ENCODE results near the gene NID2.

The NID2 gene

DNA sequence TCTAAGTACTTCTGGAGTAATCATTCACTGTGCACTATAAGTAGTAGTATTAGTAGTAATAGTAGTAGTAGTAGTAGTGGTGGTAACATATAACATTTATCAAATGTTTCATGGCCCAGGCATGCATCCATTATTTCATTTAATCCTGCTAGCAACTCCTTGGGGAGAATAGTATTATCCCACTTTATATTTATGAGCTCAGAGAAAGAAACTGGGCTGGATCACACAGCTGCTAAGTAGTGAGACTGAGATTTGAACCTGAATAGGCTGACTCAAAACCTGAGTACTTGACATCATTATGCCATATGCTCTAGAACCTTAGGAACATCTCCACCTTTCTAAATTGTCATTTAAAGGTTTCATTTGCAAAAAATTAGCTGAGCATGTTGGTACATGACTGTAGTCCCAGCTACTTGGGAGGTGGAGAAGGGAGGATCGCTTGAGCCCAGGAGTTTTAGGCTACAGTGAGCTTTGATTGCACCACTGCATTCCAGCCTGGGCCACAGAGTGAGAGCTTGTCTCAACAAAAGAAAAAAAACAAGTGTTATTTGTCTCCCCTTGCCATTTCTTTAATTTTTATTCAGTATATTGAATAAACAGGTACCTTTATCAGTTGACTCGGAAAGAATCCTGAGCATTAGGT, 11.4 kb upstream of the NID2 start:
- no peak for DNase-seq

DNA sequence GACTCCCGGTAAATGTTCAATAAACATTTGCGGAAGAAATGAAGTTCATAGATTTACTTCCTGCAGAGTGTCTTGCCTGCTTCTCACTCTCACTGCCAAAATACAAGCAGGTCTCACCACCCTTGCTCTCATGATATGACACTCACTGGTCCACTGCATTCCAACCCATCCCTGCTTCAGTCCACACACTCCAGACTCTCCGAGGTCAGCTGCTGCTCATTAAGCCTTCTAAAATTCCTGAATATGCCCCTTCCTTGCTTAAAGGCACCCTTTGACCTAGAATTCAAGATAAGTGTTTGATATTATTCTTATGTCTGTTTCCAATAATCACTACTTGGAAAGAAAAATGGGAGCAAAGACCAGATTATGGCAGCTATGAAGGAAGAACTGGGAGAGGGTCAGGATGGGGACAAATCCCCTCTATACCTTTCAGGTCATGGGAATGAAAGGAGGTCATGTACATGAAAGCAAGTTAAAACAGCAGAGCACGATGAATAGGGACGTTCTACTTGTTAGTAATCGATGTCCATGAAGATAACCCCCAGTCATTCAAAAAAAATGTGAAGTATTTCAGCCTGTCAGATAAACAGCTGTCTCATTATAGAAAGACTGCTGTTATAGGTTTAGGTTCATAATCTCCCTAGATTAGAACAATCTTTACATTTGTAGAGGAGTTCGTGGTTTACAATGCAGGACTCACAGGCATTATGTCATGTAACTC, 10.5 kb upstream of the NID2 start:
- DNase-seq: no peak

DNA sequence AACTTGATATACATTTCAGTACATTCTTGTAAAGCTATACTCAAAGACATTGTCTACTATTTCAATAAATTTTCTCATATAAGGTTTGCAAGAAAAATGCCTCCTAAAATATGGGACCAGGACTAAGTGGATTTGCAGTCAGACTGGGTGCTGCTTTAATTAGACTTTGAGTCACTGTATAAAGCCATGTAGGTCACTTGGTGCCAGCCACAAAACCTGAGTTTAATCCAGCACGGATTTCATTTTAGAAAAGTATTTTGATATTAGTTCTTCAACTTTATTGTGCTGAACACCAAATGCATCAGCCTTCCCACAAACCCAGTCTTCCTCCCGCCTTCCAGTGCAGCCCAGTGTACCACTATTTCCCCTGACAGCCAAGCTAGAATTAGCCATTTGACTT, 9.9 kb upstream of the NID2 start:
- DNase-seq: no peak

DNA sequence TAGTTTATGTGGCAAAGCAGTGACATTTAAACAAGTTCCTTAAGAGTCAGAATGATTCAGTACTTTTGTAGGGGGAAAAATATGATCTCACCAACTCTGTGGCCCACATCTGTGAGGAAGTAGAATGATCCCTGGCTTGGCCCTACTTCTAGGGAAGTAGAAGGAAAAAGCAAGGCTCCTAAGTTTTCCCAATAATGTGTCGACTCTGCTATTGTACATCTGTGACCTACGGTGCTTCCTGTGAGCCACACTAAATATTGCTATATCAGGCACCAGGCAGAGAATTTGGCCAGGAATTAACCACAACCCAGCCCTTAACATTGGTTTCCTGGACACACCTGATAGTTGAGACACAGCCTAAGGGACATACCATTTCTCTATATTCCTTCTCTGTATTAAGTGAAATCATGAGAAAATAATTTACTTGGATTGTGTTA, 9.3 kb upstream of the NID2 start:
- DNase-seq: no peak

DNA sequence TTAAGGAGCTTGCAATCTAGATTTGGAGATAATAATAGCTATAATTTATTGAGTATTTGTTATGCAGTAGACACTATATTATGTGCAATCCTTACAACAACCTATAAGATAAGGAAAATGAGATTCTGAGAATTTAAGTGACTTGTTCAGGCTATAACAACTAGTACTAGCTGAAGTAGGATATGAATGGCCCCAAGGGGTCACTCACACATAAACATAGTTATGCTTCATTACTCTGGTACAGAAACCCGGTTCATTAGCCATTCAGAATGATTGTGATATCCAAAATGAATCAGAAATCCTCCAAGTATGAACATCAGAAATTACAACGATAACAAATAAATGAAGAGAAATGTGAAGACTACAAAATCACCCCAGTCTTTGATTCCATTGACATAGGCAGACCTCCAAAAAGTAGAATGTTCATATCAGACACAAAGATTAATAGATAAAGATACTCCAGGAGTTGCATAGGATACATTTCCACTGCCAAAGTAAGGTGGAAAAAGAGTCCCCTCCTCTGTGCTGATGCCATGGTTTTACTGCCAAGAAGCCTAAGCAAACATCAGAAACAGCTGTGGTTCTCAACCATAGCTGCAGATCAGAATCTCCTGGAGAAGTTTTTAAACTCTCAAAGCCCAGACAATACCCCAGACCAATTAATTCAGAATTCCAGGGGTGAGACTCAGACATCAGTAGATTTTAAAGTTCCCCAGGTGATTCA, 8.6 kb upstream of the NID2 start:
- no peak for DNase-seq

DNA sequence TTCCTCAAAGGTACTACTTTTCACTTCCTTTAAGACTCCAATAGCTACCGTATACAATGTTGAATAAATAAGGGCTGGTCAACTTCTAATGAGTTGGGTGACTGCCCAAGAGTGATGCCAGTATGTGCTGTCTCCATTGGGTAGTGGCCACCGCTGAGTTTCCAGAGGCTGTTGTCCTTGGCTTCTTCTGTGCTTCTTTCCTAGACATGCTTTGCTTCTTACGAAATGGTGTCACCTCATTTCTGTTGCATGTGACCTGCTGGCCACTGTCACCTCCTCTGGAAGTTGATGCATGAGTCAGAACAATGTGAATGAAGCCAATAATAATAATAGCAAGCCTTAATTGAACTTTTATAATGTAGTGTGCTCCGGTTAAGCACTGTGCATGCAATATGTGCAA, 7.5 kb upstream of the NID2 start:
- DNase-seq: no peak

DNA sequence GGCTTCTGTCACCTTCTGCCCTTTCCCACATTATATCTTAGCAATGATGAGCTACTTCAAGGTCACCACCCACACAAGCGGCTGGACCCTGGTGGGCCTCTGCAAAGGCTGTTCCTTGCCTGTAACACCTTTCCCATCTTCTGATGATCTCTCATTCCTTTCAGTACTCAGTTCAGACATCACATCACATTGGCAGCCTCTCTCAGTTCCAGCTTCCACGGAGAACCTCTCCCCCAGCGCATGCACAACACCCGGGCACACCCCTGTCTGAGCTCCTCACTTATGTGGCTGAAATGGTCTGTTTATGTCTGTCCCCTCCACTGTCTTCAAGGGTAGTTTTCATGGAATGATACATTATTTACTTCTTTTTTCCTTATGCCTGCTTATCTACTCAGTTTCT, 6.5 kb upstream of the NID2 start:
- no peak for DNase-seq

DNA sequence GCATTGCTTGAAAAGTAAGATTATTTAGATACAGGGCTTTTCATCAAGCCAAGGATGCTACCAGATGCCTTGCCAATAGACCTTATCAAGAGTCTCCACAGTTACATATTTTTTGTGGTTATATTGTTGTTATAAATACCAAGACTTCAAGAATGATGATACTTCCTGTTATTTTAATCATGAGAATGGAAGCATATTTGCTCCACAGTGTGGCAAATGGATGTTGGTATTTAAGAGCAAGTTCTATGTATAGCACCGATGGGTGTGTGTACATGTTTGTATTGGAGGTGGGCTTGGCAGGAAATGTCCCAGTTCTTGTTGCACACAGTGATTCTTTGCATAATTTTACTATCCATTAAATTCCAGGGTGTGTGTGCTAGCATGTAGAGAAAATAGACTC, 4.4 kb upstream of the NID2 start:
- no peak for DNase-seq

DNA sequence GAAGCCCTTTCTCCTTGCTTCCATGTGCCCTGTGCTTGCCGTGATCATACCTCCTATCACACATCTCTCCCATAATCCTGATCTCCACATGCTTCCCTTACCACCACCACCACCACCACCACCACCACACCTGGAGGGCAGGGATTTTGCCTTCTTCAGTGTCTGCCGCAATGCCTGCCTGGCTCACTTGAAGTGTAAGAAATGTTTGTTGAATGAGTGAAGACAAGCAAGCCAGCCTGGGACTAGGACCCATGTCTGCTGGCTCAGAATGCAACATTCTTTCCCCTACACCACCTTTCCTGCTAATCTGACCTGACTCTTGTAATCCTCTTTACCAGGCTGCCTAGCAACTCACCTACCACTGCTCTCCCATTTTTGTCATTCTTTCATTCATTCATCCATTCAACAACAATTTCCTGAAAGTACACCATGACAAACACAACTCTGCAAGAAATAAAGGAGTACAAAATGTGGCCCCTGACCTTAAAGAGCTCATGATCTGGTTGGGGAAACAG, 3.5 kb upstream of the NID2 start:
- no peak for DNase-seq

DNA sequence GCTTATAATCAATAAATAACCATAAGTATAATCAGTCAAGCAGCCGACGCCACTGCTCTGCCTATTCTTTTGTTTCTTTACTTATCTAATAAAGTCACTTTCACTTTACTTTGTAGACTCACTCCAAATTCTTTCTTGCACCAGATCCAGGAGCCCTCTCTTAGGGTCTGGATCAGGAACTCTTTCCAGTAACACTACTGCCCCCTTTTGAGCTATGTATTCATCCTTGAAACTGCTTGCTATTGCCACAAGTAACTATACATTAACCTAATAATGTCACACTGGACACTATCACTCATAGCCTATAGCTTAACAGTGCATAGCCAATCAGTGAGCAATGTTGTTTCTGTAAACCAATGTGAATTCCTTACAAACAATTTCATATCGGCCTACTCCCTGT, 2.8 kb upstream of the NID2 start:
- DNase-seq: peak; percentile 7

DNA sequence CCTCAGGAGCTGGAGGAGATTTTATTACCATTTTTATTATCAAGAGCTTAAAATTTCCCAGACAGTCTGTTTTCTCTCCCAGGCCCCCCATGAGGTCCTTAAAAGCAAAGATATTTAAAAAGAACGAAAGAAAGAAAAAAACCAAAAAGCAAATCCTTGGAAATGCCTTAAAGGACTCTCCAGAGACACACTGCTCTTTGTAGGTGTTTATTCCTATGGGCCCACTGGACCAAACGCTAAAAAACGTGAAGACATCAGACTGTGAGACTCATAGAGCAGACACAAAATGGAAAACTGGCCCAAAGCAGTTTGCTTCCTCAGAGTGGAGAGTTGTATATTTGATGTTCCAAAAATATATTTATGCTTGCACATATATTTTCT, 1.2 kb upstream of the NID2 start:
- no peak for DNase-seq

DNA sequence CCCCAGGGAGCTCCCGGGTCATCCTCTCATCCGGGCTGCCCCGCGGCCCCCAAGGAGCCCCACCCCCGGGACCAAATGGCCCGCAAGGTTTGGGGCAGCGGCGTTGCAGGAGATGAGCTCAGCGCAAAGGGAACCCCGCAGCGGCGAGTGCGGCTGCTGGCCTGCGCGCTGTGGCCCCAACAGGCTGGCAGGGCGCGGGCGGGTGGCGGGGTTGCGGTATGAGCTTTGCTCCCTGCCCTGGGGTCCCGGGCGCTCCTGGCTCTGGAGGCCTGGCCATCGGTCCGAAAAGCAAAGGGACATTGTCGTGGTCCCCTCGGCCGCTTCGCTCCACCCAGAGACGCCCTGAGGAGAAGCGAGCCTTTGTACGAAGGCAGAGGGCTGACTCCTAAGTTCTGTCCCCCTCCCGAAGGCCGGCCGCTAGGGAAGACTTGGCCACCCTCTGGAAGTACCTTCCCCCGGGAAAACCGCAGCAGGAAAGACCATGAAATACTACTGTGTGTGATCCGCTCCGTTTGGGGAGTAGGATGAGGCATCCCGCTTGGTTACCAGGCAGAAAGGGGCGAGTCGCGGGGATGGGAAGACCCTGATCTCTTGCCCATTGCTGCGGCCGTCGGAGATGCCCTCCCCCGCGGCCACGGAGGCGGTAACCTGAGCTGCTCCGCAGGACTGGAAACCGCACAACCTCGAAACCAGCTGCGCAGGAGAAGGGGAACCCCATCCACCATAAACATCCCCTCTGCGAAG, 620 bp upstream of the NID2 start:
- DNase-seq: no peak

DNA sequence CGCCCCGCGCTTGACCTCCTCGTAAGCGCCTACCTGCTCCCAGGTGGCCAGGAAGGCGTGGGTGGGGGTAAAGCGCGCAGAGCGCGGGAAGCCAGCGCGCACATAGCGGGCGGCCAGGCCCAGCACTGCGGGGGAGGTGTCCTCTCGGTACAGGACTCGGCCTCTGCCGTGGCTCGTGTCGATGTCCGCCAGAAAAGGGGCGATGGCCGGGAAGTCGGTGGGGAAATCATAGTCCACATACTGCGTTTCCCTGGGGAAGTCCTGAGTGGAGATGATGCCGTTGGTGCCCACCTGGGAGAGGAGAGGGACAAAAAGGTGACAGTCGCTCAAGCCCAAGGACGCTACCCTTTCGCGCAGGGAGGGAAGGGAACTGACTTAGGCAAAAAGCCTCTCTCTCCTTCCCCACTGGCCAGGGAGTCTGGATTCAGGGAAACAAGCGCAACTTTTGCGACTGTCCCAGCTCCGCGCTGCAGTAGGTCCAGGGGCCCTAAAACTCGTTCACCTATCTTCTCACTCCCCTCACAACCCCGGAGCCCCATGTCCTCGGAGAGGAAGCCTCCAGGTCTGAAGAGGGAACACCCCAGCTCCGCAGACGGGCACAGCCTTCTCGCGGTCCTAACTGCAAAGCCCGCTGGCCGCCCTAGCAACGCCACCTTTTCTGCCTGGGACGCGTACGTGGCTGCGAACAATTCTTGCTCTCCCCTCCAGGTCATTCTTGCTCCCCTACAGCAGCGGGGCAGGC, 815 bp downstream of the NID2 start:
- no peak for DNase-seq

DNA sequence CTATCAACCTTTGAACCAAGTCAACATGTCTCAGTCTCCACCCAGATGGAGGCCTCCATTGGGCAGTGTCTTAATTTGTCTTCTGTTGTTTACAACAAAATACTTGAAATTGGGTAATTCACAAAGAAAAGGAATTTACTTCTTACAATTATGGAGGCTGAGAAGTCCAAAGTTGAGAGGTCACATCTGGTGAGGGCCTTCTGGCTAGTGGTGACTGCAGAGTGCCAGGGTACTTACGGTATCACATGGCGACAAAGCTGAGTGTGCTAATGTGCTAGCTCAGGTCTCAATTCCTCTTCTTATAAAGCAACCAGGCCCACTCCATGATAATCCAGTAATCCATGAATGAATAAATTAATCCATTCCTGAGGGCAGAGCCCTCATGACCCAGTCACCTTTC, 4.7 kb downstream of the NID2 start:
- DNase-seq: no peak

DNA sequence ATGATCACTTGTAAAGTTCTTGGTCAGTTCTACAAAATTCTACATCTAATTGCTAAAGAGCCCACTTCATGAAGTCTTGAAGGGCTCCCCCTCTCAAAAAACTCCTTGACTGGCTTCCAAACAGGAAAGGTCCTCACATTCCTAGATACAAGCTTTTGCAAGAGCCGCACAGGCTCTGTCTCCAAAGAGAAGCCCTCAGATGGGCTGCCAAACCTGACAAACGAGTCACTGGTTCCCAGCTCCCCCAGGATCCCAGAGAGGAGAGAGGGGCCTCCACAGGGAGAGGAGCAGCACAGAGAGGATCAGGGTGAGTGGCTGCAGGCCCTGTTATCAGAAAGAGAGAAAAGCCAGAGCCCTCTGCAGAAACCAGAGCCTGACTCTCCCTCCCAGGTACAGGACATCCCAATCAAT, 5.8 kb downstream of the NID2 start:
- no peak for DNase-seq

DNA sequence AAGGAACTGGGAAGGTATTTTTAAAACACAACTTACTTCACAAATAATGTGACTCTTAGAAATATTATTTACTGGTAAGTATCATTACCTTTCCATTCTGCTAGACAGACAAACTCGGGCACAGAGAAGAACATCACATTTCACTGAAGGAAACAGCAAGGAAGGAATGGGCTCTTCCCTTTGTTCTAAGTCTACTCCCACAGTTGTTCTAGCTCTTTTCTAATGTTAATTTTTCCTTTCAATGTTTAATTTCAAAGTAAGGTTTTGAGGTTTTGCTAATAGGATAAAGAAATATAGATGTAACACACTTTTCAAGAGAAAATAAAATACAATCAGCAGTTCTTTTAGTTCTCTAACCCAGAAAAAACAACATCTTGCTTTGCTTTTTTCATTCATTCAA, 7.0 kb downstream of the NID2 start:
- DNase-seq: no peak

DNA sequence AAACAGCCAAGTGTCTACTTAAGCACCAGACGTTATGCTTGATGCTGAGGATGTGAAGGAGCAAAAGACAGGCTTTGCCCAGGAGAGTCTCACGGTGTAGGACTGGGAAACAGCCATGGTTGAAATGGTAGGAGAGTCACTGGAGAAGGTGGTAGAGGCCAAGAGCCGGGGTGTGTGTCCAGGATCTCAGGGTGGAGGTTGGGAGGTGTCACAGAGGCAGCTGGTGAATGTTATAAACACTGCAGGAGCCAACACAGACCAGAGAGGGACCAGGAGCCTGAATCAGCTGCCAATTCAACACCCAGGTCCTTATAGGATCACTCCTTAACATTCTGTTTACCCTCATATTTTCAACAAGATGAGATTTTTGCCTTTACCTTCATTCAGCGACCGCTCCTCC, 7.5 kb downstream of the NID2 start:
- no peak for DNase-seq

DNA sequence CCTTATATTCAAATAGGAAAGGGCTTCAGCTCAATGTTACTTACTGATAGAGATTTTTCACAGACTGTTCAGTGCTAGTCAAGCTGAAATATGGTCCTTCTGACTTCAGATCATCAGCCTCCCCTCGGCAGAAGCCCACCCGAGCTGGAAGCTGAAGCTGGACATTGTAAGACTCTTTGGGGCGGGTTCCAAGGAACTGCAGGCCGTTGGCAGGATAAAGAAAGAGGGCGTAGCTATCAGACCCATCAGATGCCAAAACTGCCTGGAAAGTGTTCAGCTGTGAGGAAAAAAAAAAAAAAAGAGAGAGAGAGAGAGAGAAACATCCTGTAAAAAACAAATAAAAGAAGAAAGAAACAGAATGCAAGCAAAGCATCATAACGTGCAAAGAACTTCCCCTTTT, 8.8 kb downstream of the NID2 start:
- DNase-seq: no peak

DNA sequence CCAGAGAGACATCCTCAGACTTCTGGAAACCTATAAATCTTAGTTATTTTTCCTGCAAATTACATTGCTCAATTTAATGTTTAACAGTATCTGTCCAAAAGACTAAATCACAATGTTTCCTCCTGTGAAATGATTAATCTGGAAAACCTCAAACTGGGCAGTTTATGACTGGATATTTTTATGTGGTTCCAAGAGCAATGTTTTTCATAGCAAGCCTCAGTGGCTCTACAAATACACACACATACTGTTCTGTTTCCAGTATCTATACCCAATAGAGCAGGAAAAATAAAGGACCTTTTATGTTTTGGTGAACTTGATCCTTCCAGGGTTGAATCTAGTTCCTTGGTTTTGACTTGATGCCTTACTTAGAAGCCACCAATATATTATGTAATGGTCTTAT, 9.2 kb downstream of the NID2 start:
- DNase-seq: no peak

DNA sequence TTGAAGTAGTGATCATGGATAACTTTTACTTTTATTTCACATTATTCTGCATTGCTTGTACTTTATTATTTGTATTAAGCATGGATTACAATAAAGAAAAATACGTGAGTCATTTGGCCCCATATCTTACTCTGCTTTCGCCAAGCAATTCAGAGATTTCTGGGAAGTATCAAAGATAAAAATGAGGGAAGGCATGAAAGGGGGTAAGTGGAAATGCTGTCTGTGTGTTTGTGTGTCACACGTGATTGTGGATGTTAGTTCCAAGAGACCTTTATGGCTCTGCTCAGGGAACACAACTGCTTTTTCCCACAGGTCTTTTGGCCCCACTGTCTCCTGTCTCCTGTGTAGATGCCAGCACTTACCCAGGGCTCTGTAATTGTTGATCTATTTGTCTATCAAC, 10.5 kb downstream of the NID2 start:
- no peak for DNase-seq

DNA sequence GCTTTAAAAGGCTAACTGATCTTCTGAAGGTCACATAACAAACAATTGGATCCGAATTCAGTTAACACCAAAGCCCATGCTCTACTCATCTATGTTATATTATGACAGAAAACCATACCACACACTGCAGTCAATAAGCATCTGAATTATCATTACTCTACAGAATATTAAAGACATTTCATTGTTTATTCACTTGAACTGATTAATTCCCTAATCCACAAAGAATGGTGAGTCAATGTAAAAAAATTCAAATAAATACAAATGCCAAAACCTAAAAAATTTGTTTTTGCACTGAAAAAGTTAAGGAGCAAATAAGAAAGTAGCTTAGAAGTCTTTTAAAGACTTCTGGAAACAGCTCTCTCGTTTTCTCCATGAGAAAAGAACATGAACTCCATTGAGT, 13.7 kb downstream of the NID2 start:
- no peak for DNase-seq

DNA sequence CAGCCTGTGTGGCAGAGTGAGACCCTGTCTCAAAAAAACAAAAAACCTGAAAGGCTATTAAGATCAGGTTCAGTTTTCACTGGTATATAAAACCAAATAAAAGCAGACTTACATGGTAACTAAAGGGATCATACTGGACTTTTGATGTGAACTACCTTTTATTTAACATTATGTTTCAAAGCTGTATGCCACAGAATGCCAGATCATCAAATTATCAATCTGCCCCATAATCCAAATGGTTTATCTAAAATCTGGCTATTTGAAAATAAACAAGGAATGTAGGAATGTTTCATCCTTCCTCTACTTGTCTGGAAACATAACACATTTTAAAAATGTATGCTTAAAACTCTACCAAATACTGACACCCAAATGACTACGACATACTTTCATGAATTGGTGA, 14.2 kb downstream of the NID2 start:
- DNase-seq: no peak

DNA sequence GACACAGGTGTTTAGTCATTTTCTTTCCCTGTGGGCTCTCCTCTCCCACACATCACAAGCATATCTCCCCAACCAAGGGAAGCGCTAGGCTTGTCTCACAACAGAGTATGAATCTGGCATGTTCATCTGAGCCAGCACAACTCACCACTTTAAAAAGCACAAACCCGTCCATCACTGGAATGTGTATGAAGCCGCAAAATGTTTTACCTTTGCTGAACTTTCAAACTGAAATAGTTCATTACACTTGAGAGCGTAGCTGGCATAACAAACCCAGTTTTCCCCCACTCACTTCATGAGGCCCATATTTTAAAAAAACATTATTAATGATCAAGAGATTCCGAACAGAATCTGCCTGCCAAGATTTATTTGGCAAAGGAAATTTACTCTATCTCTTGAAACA, 15.8 kb downstream of the NID2 start:
- DNase-seq: no peak
